H1 (cell line): Measurements from ENCODE around the gene PDGFB. TPM values are rescaled to one million over a fixed set of nuclear protein-coding genes. Genes with fewer than 3 reads are reported as not detected.

Source experiments
- CTCF ChIA-PET: fragments of 300-600 bp; sonication (Branson Sonifier 250); formaldehyde crosslinking; loops from one replicate; lab custom pipeline; 2021; ENCODE audit not compliant: partially characterized antibody; lab: Charles Lee
- POLR2A ChIA-PET: fragments of 300-600 bp; sonication (Branson Sonifier 250); formaldehyde crosslinking; loops from one replicate; lab custom pipeline; 2021; ENCODE audit warnings: inconsistent platforms; ENCODE audit not compliant: partially characterized antibody; lab: Charles Lee
- DNase-seq, 2 experiments: peaks; one replicate each; pipeline versions ENCODE4 v3.0.0 to v3.0.0-alpha.2; 2010 to 2022; ENCODE audit warnings: low spot score in 2 of 2, low read depth in 1 of 2, mixed read lengths in 1 of 2
- FAIRE-seq: peaks from 2 replicates; lab custom pipeline; 2011; peaks lifted over from hg19 to GRCh38; lab: Jason Lieb, UNC
- H2AFZ ChIP-seq: 2 replicates; pipeline ENCODE4 v1.8.1; 2012; ENCODE audit warnings: low read length, inconsistent platforms
- H2AK5ac ChIP-seq: 2 replicates; pipeline ENCODE4 v1.6.1; 2013; ENCODE audit warnings: low read depth, low read length
- H2BK120ac ChIP-seq: replicated peaks from 2 replicates; pipeline ENCODE3; 2013; ENCODE audit warnings: low read depth, low read length, inconsistent platforms
- H2BK12ac ChIP-seq: 2 replicates; pipeline ENCODE4 v1.6.1; 2013; ENCODE audit warnings: low read depth, low read length
- H2BK15ac ChIP-seq: 2 replicates; pipeline ENCODE4 v1.6.1; 2013; ENCODE audit warnings: low read length
- H2BK20ac ChIP-seq: 2 replicates; pipeline ENCODE4 v1.6.1; 2013; ENCODE audit warnings: low read length
- H2BK5ac ChIP-seq: 2 replicates; pipeline ENCODE4 v1.6.1; 2013; ENCODE audit warnings: low read depth, low read length
- H3K14ac ChIP-seq: 2 replicates; pipeline ENCODE4 v1.6.1; 2013; ENCODE audit warnings: inconsistent platforms; ENCODE audit not compliant: insufficient read length
- H3K18ac ChIP-seq: 2 replicates; pipeline ENCODE4 v1.6.1; 2013; ENCODE audit warnings: low read length; ENCODE audit errors: extremely low read depth
- H3K23ac ChIP-seq: 2 replicates; pipeline ENCODE4 v1.6.1; 2013; ENCODE audit warnings: inconsistent platforms; ENCODE audit not compliant: insufficient read length
- H3K23me2 ChIP-seq: 2 replicates; pipeline ENCODE4 v1.6.1; 2013; ENCODE audit warnings: low read depth, low read length
- H3K27ac ChIP-seq: 2 replicates; pipeline ENCODE4 v1.6.1; 2011; ENCODE audit warnings: low read depth, low read length, inconsistent platforms
- H3K27me3 ChIP-seq, 4 experiments: replicated peaks in 1 of 4; 1 replicate in 1 of 4; 2 replicates in 3 of 4; pipeline versions ENCODE4 v1.6.1 to v1.8.1; 2011 to 2013; ENCODE audit warnings: low read length in 3 of 4, mild to moderate bottlenecking in 3 of 4, inconsistent platforms in 2 of 4, mixed read lengths in 2 of 4, moderate library complexity in 1 of 4; ENCODE audit not compliant: control insufficient read depth in 3 of 4, insufficient read depth in 3 of 4; ENCODE audit errors: extremely low read depth in 1 of 4
- H3K36me3 ChIP-seq, 4 experiments: 2 replicates each; pipeline versions ENCODE4 v1.6.1 to v1.8.1; 2011 to 2013; ENCODE audit warnings: mild to moderate bottlenecking in 4 of 4, low read length in 3 of 4, moderate library complexity in 2 of 4, control low read depth in 1 of 4, inconsistent platforms in 1 of 4; ENCODE audit not compliant: insufficient read depth in 4 of 4, control insufficient read depth in 2 of 4
- H3K4ac ChIP-seq: replicated peaks from 2 replicates; pipeline ENCODE3; 2013; ENCODE audit warnings: low read length, low read depth, mixed read lengths, inconsistent platforms; ENCODE audit not compliant: insufficient read length
- H3K4me1 ChIP-seq, 4 experiments: replicated peaks in 1 of 4; 1 replicate in 1 of 4; 2 replicates in 3 of 4; pipeline versions ENCODE4 v1.6.1 to v1.8.1; 2011 to 2013; ENCODE audit warnings: low read length in 3 of 4, inconsistent platforms in 2 of 4, mixed read lengths in 1 of 4; ENCODE audit not compliant: insufficient read depth in 4 of 4, control insufficient read depth in 3 of 4
- H3K4me2 ChIP-seq, 2 experiments: 2 replicates each; pipeline versions ENCODE4 v1.6.1 to v1.8.1; 2011 to 2013; ENCODE audit warnings: low read depth in 2 of 2, low read length in 2 of 2, control low read depth in 1 of 2, inconsistent platforms in 1 of 2, mild to moderate bottlenecking in 1 of 2; ENCODE audit not compliant: insufficient read depth in 1 of 2
- H3K4me3 ChIP-seq, 4 experiments: fragments of 200-600, 300-600 bp in 1 of 4; sonication (generic), shearing (Covaris generic), sonication (Bioruptor Twin) in 1 of 4; 2 replicates each; pipeline versions ENCODE4 v1.5.1 to v1.8.1; 2011 to 2016; ENCODE audit warnings: low read length in 4 of 4, low read depth in 3 of 4, control low read depth in 2 of 4, inconsistent platforms in 2 of 4, mild to moderate bottlenecking in 2 of 4, mixed read lengths in 1 of 4, moderate library complexity in 1 of 4; ENCODE audit not compliant: insufficient read depth in 2 of 4; ENCODE audit errors: extremely low read depth in 1 of 4
- H3K56ac ChIP-seq: replicated peaks from 2 replicates; pipeline ENCODE3; 2013; ENCODE audit warnings: low read depth, mild to moderate bottlenecking, mixed read lengths, low read length, inconsistent platforms; ENCODE audit not compliant: insufficient read length
- H3K79me1 ChIP-seq: 2 replicates; pipeline ENCODE4 v1.6.1; 2013; ENCODE audit warnings: low read depth, low read length, control low read depth
- H3K79me2 ChIP-seq, 2 experiments: 2 replicates each; pipeline versions ENCODE4 v1.6.1 to v1.8.1; 2012 to 2013; ENCODE audit warnings: low read length in 2 of 2, mild to moderate bottlenecking in 2 of 2, inconsistent platforms in 1 of 2; ENCODE audit not compliant: insufficient read depth in 2 of 2, control insufficient read depth in 1 of 2
- H3K9ac ChIP-seq, 4 experiments: replicated peaks in 1 of 4; 1 replicate in 1 of 4; 2 replicates in 3 of 4; pipeline versions ENCODE4 v1.6.1 to v1.8.1; 2011 to 2013; ENCODE audit warnings: low read depth in 3 of 4, low read length in 3 of 4, control low read depth in 2 of 4, mild to moderate bottlenecking in 2 of 4, moderate library complexity in 2 of 4, inconsistent platforms in 1 of 4; ENCODE audit errors: extremely low read depth in 1 of 4
- H3K9me3 ChIP-seq, 2 experiments: 2 replicates each; pipeline versions ENCODE4 v1.6.1 to v1.8.1; 2012 to 2013; ENCODE audit warnings: mild to moderate bottlenecking in 2 of 2, moderate library complexity in 2 of 2, control low read depth in 1 of 2, inconsistent platforms in 1 of 2, low read depth in 1 of 2, low read length in 1 of 2, mixed read lengths in 1 of 2; ENCODE audit not compliant: insufficient read depth in 2 of 2
- H4K20me1 ChIP-seq, 2 experiments: replicated peaks in 1 of 2; 2 replicates each; pipeline versions ENCODE3 to v1.8.1; 2011 to 2013; ENCODE audit warnings: inconsistent platforms in 2 of 2, low read length in 2 of 2, mild to moderate bottlenecking in 1 of 2; ENCODE audit not compliant: insufficient read depth in 2 of 2, control insufficient read depth in 1 of 2
- H4K5ac ChIP-seq: 2 replicates; pipeline ENCODE4 v1.6.1; 2013; ENCODE audit warnings: low read length, low read depth, mixed read lengths, inconsistent platforms; ENCODE audit not compliant: insufficient read length
- H4K8ac ChIP-seq: 2 replicates; pipeline ENCODE4 v1.8.0; 2013; ENCODE audit warnings: mild to moderate bottlenecking, moderate library complexity, low read length, inconsistent platforms; ENCODE audit not compliant: insufficient read depth; ENCODE audit errors: extremely low read depth
- H4K91ac ChIP-seq: replicated peaks from 2 replicates; pipeline ENCODE3; 2013; ENCODE audit warnings: low read length, mixed read lengths, inconsistent platforms; ENCODE audit not compliant: insufficient read length
- GABPA ChIP-seq: IDR thresholded peaks from 2 replicates; pipeline ENCODE4 v1.6.1; 2011; ENCODE audit warnings: mild to moderate bottlenecking, low read length, moderate library complexity, borderline replicate concordance; ENCODE audit not compliant: insufficient read depth
- RFX5 ChIP-seq: IDR thresholded peaks from 2 replicates; pipeline ENCODE4 v1.6.1; 2011; ENCODE audit warnings: low read depth, low read length, improper control_type of control experiment, borderline replicate concordance
- WGBS, 2 experiments: shearing (Covaris generic) in 1 of 2; methylation state at CpG; one replicate each; pipeline versions ENCODE4 v1.1.6 to v1.1.7; 2013 to 2015; ENCODE audit warnings: low lambda C conversion rate in 2 of 2, mixed read lengths in 2 of 2, inconsistent platforms in 1 of 2, low coverage in 1 of 2, missing lambda C conversion rate in 1 of 2; ENCODE audit not compliant: insufficient replicate concordance in 2 of 2, insufficient coverage in 1 of 2, insufficient read length in 1 of 2; ENCODE audit errors: extremely low coverage in 1 of 2, missing lambda C conversion rate in 1 of 2; 5-methylcytosine and 5-hydroxymethylcytosine counted together
- polyA plus RNA-seq, 7 experiments: library from polyadenylated mRNA; depleted of rRNA in 3 of 7; stranded (reverse) in 5 of 7; unstranded in 2 of 7; fragments of >200 nt in 5 of 7; fragments of 200-250 nt in 2 of 7; gene quantifications; 1 replicate in 5 of 7; 2 replicates in 1 of 7; 4 replicates in 1 of 7; pipeline versions ENCODE4 v1.2.1 to v1.2.3, GENCODE V29; 2011 to 2013; ENCODE audit warnings: missing spikeins in 2 of 7, mixed read lengths in 2 of 7
- total RNA-seq: library from RNA; stranded (reverse); fragmentation: NEBNext Ultra II Directional; extraction: Animal tissue kit (Norgen Biotek cat#: 25700); gene quantifications from 2 replicates; pipeline ENCODE4 v1.2.1, GENCODE V29; 2021
- TF ChIP-seq, protein P1 (sequence below), 3 experiments: IDR thresholded peaks; 1 replicate in 2 of 3; 2 replicates in 1 of 3; pipeline versions ENCODE4 v1.5.1 to v1.6.1; 2011; ENCODE audit warnings: low read length in 3 of 3, mild to moderate bottlenecking in 3 of 3, inconsistent platforms in 2 of 3, low read depth in 1 of 3, moderate library complexity in 1 of 3; ENCODE audit not compliant: insufficient read depth in 1 of 3; ENCODE audit errors: control extremely low read depth in 1 of 3

Gene PDGFB
- total and polyA plus RNA-seq, 2 of the 8 experiments (the other 6 are each of a cell fraction or from before 2014, with no cell fraction given), result 3.9 to 8.5 TPM

DNA sequence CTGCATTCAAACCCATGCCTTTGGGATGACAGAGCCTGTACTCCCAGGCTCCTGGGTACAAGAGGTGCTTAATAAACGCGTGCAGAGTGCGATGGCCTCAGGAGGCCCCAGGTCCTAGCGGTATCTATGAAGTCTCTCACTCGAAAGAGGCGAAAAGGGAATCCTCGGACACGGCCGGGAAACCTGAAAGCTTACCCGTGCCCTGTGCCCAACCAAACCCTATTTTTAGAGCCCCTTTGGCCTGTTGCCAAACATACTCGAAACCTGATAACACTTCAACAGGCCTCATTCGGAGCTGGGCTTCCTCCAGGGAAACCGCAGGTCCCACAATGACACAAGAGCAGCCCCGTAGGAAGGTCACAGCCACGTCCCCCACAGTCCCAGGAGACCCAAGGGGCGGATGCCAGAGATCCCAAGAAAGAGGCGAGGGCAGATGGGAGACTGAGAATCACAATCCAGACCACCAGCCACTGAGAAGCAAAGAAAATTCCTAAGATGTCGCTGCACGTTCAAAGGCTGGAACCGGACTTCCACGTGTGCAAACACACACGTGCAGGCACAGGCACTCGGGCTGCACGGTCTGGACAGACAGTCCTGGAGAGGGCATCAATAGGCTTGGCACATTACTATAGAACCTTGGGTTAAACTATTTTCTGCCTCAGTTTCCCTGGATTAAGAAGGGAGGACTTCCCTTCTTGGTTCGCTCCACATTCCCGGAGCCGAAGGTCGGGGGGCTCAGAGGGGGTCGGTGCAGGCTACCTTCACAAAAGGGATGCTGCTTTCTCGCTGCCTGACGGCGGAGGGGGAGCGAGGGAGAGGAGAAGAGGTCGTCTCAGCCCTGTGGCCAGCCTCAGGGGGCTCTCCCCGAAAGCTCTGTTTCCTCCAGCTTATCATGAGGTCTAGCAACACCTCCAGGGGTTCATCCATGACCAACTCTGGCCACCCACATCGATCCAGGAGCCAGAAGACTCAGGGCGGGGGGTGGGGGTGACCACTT is 8.2 kb downstream of the PDGFB start:
- Histone ChIP-seq H2AK5ac (peak overlapping the region; percentile 13; the same call in 1 of the 2 replicates), H3K36me3 (no peaks in the 10 kb centered on the region), H2BK12ac (peak overlapping the region; percentile 80; the same call in 1 of the 2 replicates), H3K27ac (no peak overlapping the region), H3K23me2 (no peaks in the 10 kb centered on the region), H3K14ac (no peak overlapping the region), H4K91ac (no peak overlapping the region), H3K18ac (peak overlapping the region; percentile 32), H2BK15ac (peak overlapping the region; percentile 95), H3K79me2 (no peaks in the 10 kb centered on the region), H2BK20ac (no peak overlapping the region), H3K27me3 (peaks cover 0 to 28% (median 16%) of the 10 kb centered on the region in 4 experiments; a peak in 5 of 7 replicates), H3K56ac (no peak overlapping the region), H2BK120ac (no peak overlapping the region), H3K4me1 (peaks cover 4 to 33% (median 28%) of the 10 kb centered on the region in 4 experiments), H4K5ac (no peak overlapping the region), H3K4me2 (no peak overlapping the region), H3K9me3 (no peaks in the 10 kb centered on the region), H3K23ac (no peak overlapping the region), H3K4me3 (no peak overlapping the region), H3K79me1 (no peaks in the 10 kb centered on the region), H3K9ac (no peak overlapping the region), H2BK5ac (no peak overlapping the region), H4K8ac (no peak overlapping the region), H3K4ac (no peak overlapping the region), H4K20me1 (peaks cover 0 to 2% of the 10 kb centered on the region in 2 experiments), H2AFZ (no peak overlapping the region)
- WGBS, 2 experiments, result 90% methylated on average over 35 of the region's 37 CpGs; no CpG with 5 or more reads in 1 of the 2 experiments
- DNase-seq (no peak), FAIRE-seq (no peak)
- CTCF ChIA-PET, result interaction anchor here (0.6 to 2.9 kb wide), 16 partner anchors 9 to 710 kb away, joined by 3 to 17 read pairs (median 3); partner anchors contain the start of gene PDGFB
- POLR2A ChIA-PET, result interaction anchor here (0.7 to 8.5 kb wide), 8 partner anchors 9 to 88 kb away, joined by 3 to 89 read pairs (median 4); partner anchors contain the start of genes CBX7 and RPL3
- TF ChIP-seq RFX5, result no peak
- TF ChIP-seq, protein P1, sequence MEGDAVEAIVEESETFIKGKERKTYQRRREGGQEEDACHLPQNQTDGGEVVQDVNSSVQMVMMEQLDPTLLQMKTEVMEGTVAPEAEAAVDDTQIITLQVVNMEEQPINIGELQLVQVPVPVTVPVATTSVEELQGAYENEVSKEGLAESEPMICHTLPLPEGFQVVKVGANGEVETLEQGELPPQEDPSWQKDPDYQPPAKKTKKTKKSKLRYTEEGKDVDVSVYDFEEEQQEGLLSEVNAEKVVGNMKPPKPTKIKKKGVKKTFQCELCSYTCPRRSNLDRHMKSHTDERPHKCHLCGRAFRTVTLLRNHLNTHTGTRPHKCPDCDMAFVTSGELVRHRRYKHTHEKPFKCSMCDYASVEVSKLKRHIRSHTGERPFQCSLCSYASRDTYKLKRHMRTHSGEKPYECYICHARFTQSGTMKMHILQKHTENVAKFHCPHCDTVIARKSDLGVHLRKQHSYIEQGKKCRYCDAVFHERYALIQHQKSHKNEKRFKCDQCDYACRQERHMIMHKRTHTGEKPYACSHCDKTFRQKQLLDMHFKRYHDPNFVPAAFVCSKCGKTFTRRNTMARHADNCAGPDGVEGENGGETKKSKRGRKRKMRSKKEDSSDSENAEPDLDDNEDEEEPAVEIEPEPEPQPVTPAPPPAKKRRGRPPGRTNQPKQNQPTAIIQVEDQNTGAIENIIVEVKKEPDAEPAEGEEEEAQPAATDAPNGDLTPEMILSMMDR (IDR thresholded peaks at IDR 0.05; ENCODE audit: control extremely low read depth in 1 of 3, insufficient read depth in 1 of 3, low read depth in 1 of 3, low read length in 3 of 3), result no peak
- TF ChIP-seq GABPA, result no peak
